NCI-H2171 (cell line): ENCODE measurements around the gene FOXN1.
"Not testable (repeated sequence)": the region's sequence is repeated elsewhere in the genome, so short reads cannot be mapped to it uniquely, and the experiment has no call there.

Source experiments
- DNase-seq: peaks from one replicate; lab custom pipeline; 2025; lab: John Stamatoyannopoulos, UW

The FOXN1 gene, protein sequence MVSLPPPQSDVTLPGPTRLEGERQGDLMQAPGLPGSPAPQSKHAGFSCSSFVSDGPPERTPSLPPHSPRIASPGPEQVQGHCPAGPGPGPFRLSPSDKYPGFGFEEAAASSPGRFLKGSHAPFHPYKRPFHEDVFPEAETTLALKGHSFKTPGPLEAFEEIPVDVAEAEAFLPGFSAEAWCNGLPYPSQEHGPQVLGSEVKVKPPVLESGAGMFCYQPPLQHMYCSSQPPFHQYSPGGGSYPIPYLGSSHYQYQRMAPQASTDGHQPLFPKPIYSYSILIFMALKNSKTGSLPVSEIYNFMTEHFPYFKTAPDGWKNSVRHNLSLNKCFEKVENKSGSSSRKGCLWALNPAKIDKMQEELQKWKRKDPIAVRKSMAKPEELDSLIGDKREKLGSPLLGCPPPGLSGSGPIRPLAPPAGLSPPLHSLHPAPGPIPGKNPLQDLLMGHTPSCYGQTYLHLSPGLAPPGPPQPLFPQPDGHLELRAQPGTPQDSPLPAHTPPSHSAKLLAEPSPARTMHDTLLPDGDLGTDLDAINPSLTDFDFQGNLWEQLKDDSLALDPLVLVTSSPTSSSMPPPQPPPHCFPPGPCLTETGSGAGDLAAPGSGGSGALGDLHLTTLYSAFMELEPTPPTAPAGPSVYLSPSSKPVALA

DNA sequence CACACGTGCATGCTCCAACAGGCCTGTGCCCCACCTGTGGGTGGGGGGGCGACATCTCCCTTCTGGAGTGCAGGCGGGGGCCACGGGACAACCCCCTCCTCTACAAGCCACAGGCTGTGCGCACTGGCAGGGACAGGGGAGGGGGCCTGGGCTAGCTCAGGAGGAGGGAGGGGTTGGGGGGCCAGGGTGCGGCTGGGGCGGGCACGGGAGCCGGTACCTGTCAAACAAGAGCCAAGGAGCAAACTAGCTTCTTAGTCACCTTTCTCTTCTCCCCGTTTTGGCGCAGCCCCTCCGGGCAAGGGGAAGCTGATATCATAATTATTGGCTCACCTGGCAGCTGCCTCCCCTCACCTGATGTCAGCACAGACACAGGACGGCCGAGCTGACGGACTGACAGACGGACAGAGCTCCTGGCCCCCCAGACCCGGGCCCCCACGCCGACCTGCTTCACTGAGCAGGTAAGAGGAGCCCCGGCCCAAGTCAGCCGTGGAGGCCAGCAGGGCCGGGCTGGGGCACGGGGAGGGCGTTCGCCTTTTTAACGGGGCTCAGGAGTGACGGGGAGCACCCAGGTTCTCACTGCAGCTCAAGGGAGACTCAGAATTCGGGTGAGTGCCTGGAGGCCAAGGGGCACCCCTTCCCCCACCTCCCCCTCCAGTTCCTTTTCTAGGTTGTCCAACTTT, at the start of gene FOXN1:
Gene FOXN1, plus strand, starts transcription at position 363 of the 680 bp plus-strand sequence. CDS start 17,622 bp downstream, outside the sequence.
- DNase-seq = peak; percentile 61

DNA sequence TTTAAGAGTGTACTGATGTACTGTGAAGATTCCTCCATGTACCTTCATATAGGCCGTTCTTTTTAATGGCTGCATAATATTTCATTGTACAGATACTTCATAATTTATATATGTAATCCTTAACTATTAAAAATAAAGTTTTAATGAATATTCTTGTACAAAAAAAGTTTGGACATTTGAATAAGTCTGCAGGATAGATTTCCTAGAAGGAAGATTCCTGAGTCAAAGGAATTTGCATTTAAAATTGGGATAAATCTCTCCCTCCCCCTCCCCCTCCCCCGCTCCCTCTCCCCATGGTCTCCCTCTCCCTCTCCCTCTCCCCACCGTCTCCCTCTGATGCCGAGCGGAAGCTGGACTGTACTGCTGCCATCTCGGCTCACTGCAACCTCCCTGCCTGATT, 48.3 kb upstream of the FOXN1 start:
- DNase-seq = no peak

DNA sequence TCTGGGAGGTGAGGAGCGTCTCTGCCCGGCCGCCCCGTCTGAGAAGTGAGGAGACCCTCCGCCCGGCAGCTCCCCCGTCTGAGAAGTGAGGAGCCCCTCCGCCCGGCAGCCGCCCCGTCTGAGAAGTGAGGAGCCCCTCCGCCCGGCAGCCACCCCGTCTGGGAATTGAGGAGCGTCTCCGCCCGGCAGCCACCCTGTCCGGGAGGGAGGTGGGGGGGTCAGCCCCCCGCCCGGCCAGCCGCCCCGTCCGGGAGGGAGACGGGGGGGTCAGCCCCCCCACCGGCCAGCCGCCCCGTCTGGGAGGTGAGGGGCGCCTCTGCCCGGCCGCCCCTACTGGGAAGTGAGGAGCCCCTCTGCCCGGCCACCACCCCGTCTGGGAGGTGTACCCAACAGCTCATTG, 47.3 kb upstream of the FOXN1 start:
- not testable (repeated sequence) for DNase-seq

DNA sequence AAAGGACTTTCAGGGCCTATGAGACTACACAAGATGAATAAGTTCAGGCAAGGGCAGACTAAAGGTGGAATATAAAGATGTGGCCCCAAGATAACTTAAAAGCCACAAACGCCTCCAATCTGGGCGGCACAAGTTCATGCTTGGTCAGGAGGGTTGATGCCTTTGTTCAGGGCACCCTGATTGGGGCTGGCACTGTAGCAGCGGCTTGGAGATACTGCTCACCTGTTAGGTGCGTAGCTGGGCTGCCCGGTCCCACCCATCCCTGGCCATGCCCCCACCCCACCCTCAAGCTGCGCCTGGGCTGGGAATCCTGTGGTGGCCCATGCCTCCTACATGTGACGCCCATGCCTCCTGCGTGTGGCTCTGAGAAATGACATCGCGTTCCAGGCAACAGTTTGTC, 45.2 kb upstream of the FOXN1 start:
- no peak for DNase-seq

DNA sequence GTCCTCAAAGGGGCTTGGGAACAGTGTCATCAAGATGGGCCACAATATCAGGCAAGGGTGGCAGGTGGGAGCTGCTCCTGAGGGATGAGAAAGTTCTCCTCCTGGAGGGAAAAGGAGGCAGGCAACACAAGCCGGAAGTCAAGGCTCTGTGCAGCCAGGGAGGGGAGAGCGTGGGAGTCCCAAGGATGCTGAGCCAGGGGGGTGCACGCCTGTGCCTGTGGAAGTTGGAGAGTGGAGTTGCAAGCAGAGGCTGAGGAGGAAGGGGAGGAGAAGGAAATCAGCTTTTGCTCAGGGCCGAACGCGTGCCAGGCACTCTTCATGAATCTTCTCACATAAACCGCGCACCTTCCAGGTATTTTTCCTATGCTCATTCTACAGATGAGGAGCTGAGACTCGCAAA, 40.1 kb upstream of the FOXN1 start:
- DNase-seq = no peak

DNA sequence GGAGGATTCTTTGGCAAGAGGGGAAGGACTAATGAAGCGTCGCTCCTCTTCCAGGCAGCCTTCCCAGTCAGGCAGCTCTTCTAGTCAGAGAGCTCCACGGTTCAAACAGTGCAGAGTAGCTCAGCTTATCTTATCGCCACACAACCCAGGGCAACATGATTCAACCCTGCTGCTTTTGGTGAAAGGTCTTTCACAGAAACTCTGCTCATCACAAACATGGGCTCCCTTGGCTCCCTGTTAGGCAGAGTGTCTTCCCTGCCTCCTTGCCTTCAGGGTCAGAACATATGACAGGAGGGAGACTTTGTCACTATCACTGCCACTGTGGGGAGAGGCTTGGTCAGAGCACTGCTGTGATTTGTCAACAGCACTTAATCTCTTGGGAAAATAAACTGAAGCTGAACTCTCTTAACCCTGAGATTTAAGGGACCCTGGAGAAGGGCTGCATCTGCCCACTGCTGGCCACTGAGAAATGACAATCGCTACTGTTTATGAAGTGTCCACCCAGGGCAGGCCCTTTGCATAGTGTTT, 39.6 kb upstream of the FOXN1 start:
- DNase-seq = no peak

DNA sequence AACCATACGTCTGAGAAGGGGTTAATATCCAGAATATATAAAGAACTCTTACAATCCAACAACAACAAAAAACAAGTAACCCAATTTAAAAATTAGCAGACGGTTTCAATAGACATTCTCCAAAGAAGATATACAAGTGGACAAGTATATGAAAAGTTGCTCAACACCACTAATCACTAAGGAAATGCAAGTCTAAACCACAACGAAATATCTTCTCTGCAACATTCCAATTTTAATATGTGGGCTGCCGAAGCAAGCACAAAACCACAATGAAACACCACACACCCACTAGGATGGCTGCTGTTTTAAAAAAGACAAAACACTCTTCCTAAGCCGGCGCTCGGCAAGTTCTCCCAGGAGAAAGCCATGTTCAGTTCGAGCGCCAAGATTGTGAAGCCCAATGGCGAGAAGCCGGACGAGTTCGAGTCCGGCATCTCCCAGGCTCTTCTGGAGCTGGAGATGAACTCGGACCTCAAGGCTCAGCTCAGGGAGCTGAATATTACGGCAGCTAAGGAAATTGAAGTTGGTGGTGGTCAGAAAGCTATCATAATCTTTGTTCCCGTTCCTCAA, 38.6 kb upstream of the FOXN1 start:
- no peak for DNase-seq

DNA sequence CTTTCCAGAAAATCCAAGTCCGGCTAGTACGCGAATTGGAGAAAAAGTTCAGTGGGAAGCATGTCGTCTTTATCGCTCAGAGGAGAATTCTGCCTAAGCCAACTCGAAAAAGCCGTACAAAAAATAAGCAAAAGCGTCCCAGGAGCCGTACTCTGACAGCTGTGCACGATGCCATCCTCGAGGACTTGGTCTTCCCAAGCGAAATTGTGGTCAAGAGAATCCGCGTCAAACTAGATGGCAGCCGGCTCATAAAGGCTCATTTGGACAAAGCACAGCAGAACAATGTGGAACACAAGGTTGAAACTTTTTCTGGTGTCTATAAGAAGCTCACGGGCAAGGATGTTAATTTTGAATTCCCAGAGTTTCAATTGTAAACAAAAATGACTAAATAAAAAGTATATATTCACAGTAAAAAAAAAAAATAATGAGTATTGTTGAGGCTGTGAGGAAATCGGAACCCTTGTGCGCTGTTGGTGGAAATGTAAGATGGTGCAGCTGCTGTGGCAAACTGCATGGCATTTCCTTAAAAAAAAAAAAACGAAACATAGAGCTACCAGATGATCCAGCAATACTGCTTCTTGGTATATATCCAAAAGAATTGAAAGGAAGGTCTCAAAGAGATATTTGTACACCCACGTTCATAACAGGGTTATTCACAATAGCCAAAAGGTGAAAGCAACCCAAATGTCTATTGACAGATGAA, 38.0 kb upstream of the FOXN1 start:
- DNase-seq = not testable (repeated sequence)

DNA sequence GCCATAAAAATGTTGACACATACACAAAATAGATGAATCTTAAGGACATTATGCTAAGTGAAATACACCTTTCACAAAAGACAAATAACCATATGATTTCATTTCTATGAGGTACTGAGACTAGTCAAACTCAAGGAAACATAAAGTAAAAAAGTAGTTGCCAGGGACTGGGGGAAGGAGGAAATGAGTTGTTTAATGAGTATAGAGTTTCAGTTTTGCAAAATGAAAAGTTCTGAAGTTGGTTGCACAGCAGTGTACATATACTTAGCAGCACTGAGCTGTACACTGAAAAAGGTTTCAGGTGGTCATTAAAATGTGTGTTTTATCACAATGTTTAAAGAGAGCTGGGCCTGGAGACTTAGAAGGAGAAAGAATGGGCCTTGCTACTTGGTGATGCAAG, 37.4 kb upstream of the FOXN1 start:
- no peak for DNase-seq

DNA sequence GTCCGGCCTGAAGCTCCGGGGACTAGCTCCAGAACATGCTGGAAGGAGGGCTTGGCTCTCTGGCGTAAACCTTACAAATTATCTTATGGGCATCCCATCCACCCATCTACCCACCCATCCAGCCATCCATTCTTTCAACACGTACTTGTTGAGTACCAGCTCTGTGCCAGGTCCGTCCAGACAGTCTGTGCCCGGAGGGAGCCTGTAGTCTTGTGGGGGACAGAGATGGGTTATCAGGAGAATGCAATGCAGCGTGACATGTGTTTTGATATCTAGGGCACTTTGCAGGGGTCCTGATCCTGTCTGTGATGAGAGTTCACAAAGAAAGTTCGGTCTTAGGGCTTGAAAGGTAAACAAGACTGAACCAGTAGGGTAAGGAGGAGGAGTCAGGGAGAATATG, 36.8 kb upstream of the FOXN1 start:
- DNase-seq = no peak

DNA sequence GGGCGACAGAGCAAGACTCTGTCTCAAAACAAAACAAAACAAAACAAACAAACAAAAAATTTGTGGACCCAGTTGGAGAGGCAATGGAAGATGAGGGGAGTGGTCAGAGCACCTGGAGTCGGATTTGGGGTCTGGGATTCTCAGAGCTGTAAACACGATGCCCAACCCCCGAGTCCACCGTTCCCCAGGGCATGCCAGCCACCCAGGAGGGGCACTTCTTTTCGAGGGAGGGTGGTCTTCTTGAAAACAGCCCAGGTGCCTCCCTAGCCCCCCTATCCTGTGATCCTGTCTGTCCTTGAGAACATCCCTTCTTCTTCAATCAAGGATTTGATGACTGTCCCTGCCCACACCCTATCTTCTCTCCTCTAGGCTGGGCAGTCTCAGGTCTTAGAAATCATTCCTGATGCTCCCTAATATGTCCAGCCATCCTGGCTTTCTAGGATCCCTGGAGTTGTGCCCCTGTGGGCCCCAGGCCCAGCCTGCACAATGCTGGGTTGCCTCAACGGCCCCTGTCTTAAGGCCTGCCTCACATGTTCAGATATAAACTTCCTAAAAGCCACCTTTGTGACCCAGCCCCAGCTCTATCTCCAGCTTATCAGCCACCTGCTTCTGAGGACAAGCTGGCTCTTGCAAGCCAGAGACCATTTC, 35.8 kb upstream of the FOXN1 start:
- DNase-seq = no peak

DNA sequence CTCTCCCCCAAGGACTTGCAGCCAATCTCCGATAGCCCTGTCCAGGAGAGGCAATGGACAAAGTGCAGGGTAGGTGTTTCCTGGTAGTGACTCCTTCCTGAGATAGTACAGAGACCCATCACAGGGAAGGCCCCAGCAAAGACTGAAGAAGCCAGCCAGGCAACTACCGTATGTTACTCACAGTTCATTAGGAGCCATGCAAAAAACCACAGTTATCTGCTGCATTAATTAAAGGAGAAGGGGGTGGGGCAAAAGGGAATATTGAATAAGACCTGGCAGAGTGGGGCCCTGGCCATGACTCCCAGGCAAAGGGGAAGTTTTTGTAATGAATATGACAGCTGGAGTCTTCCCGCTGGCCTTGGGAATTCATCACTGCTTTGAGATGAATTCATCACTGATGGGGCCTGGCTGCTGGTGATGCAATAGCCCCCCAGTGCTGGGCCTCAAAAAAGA, 35.2 kb upstream of the FOXN1 start:
- no peak for DNase-seq

DNA sequence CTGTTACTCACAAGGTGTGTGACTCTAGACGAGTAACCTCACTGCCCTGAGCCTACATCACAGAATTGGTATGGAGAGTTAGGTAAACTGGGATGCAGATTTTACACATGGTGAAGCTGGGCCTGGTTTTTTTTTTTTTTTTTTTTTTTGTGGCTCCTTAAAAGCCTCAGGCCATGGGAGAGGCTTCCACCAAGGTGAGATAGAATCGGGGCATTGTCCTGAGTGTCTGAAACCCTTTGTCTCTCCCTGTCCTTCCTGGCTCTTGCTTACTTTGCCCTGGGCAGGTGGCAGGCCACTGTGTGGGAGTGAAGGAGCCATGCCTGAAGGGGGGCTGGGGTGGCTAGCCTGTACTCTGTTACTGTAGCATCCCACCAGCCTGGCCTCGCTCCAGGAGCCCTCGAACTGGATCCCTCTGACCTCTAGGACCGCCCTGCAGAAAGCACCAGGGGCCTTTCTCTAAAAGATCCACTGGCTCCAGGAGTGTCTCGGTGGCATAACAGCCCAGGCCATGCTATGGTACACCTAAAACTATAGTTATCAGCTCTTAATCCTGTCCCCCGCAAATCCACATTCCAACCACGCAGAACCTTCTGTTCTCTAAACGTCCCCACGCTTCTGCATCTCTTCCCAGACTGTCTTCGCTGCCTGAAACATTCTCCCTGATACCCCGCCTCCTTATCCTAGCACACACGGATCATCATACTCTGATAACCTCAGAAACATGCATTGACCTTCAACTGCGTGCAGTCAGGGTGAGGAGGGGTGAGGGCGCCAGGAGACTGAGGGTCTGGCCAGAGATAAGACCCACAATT, 34.4 kb upstream of the FOXN1 start:
- no peak for DNase-seq

DNA sequence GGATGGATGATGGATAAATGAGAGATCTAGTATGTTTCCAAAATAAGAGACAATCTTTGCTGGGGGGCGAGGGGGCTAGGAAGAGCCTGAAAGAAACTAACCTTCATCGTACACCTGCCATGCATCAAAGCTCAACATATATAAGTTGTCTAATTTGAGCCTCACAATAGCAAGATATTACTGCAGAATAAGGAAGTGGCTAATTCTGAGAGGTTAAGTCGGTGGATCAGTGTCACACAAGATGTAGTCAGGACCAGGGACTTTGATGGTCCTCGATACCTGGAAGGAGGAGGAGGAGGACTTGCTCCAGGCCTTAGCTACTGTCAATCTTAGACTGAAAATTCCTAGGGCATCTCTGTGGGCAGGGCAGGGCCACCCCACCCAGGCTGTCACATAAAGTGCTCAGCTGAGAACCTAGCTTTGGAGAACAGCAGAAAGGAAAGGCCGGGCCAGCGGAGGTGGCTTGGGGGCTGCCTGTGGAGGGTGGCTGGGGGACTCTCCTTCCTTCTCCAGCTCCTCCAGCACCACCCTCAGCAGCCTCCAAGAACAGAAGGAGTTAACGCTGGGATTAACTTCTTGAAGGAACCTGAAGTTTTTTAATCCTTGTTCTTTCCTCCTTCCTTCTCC, 33.2 kb upstream of the FOXN1 start:
- DNase-seq = no peak

DNA sequence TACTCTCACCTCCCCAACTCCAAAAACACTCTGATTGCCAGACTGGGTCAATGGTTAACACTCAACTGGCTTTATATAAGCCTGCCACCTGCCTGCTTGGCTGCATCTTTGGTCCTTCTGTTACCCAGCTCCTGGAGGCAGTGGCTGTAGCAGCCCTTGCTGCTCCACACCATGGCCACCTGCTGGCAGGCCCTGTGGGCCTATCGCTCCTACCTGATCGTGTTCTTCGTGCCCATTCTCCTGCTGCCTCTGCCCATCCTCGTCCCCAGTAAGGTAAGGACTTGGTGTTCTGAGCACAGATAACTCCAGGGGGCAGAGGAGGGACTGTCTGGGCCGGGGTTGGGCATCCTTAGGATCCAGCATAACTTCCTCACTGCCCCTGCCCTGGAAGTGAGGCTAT, 32.6 kb upstream of the FOXN1 start, which contains the start of gene SLC13A2:
Gene SLC13A2, plus strand, starts transcription at position 103 of the 400 bp plus-strand sequence. Its CDS starts 69 bp downstream, at position 172.
- no peak for DNase-seq

DNA sequence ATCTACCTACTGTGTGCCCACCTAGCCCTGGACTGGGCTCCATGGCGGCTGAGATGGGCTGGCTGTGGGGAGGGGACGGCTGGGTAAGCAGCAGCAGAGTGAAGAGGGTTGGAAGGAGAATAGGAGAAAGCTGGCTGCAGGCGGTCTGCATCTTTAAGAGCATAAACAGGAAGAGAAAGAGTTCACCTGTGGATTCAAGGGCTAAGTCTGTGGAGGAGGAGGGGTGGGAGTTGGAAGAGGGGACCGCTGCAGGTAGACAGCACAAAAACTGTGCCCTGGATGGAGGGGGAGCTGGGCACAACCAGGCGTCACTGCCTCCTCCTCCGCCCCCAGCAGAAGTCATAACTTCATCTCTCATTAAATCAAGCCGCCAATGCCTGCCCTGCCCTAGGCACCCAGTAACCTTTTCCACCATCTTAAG, 32.0 kb upstream of the FOXN1 start:
- DNase-seq = no peak

DNA sequence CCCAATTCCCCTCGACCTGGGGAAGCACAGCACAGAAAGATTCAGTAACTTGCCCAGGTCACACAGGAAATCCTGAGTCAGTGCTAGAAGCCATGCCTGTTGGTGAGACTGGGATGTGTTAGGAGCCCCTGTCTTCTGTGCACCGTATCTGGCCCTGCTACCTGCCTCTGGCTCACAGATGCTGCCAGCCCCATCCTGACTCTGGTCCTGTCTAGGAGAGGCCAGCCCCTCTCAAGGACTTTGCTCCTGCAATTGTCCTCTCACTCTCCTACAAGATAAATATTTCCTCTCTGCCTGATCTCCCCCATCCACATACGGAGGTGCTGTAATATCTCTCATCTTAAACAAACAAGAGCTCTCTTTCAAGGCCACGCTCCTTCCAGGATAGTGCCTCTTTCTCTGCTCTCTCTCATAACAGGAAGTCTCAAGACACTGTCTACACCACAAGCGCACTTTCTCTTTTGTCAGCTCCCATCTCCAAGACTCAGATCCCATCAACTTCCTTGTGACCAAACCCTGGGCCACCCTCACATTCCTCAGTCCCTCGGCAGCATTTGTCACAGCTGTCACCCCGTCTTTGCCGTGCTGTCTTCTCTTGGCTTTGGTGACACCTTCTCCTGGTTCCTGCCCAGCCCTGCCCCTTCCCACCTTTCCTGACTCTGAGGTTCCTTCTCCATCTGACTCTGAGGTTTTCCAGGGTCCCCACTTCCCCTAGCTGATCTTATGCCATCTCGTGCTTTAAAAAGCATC, 30.8 kb upstream of the FOXN1 start:
- no peak for DNase-seq

DNA sequence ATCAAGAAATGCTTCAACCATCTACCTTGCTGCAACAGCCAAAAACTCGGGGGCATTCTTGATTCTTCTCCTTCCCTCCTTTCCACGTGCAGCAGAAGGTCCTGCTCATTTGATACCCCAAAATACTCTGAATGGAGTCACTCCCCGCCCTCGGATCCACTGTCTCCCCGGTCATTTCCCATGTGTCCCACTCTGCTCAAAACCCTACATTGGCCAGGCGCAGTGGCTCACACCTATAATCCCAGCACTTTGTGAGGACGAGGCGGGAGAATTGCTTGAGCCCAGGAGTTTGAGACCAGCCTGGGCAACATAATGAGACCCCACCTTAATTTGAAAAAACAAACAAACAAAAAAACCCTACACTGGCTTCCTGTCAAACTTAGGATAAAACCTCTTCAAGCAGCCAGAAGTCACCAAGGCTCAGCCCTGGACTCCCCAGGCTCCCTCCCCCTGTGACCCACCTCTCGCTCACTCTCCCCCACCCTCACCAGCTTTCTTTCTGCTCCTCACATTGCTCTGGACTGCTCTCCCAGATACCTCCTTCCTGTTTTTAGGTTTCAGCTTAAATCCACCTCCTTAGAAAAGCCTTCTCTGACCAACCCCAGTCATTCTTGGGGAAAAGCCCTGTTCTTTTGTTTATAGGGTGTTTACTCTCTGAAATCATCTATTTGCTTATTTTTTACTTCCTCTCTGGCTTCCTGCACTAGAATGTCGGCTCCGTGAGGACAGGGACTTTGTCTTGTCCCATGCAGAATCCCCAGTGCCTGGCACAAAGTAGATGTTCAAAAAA, 29.9 kb upstream of the FOXN1 start:
- DNase-seq = no peak
